Measurements from ENCODE around the gene ADAR. TPM values are rescaled to one million over a fixed set of nuclear protein-coding genes. Genes with fewer than 3 reads are reported as not detected.

ADAR gene
- total and polyA plus RNA-seq, 2 of the 8 experiments (the other 6 are each of a cell fraction or from before 2014, with no cell fraction given) = 125 to 242 TPM

DNA sequence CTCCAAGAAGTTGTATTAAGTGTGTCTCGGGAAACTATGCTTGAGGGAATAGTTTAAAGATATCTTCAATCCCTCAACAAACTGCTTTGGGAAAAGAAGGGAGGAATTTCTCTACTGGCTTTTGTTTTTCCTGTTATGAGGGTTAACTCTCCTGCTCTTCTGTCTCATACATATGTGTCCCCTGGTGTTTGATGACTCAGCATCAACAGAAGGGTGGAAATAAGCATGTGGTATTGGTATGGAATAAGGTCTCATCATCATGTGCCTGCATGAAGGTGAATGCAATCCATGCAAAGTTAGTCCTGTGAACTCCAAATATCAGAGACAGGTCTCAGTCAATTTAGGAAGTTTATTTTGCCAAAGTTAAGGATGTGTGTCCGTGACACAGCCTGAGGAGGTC, 27.2 kb upstream of the ADAR start:
- Histone ChIP-seq H3K18ac (ENCODE audit: extremely low read depth, low read length) (no peak overlapping the region), H3K79me2 (ENCODE audit: control insufficient read depth in 1 of 2, insufficient read depth in 2 of 2, low read length in 2 of 2) (no peaks in the 10 kb centered on the region), H2BK120ac (replicated peaks; ENCODE audit: low read depth, low read length) (no peak overlapping the region), H2BK5ac (ENCODE audit: low read depth, low read length) (no peak overlapping the region), H3K4ac (replicated peaks; ENCODE audit: insufficient read length, low read depth, low read length) (no peak overlapping the region), H2BK15ac (ENCODE audit: low read length) (no peak overlapping the region), H3K79me1 (ENCODE audit: low read depth, low read length) (no peaks in the 10 kb centered on the region), H2BK20ac (ENCODE audit: low read length) (no peak overlapping the region), H3K4me1 (replicated peaks in 1 of 4; ENCODE audit: control insufficient read depth in 3 of 4, insufficient read depth in 4 of 4, low read length in 3 of 4) (no peaks in the 10 kb centered on the region), H4K8ac (ENCODE audit: extremely low read depth, insufficient read depth, low read length) (no peak overlapping the region), H3K4me3 (ENCODE audit: extremely low read depth in 1 of 4, insufficient read depth in 2 of 4, low read depth in 3 of 4, low read length in 4 of 4) (no peak overlapping the region), H4K5ac (ENCODE audit: insufficient read length, low read depth, low read length) (no peak overlapping the region), H3K9me3 (ENCODE audit: insufficient read depth in 2 of 2, low read depth in 1 of 2, low read length in 1 of 2) (peaks cover 0 to 4% of the 10 kb centered on the region in 2 experiments; a peak in 1 of 4 replicates), H3K36me3 (ENCODE audit: control insufficient read depth in 2 of 4, insufficient read depth in 4 of 4, low read length in 3 of 4) (no peaks in the 10 kb centered on the region), H3K23ac (ENCODE audit: insufficient read length) (no peak overlapping the region), H3K4me2 (ENCODE audit: insufficient read depth in 1 of 2, low read depth in 2 of 2, low read length in 2 of 2) (no peak overlapping the region), H3K9ac (replicated peaks in 1 of 4; ENCODE audit: extremely low read depth in 1 of 4, low read depth in 3 of 4, low read length in 3 of 4) (no peak overlapping the region), H3K23me2 (ENCODE audit: low read depth, low read length) (no peaks in the 10 kb centered on the region), H2AFZ (ENCODE audit: low read length) (peak overlapping the region; percentile 89), H3K14ac (ENCODE audit: insufficient read length) (no peak overlapping the region), H3K27me3 (replicated peaks in 1 of 4; ENCODE audit: control insufficient read depth in 3 of 4, extremely low read depth in 1 of 4, insufficient read depth in 3 of 4, low read length in 3 of 4) (no peaks in the 10 kb centered on the region), H3K56ac (replicated peaks; ENCODE audit: insufficient read length, low read depth, low read length) (no peak overlapping the region), H4K20me1 (replicated peaks in 1 of 2; ENCODE audit: control insufficient read depth in 1 of 2, insufficient read depth in 2 of 2, low read length in 2 of 2) (no peaks in the 10 kb centered on the region), H3K27ac (ENCODE audit: low read depth, low read length) (no peak overlapping the region), H2BK12ac (ENCODE audit: low read depth, low read length) (no peak overlapping the region), H2AK5ac (ENCODE audit: low read depth, low read length) (no peak overlapping the region), H4K91ac (replicated peaks; ENCODE audit: insufficient read length, low read length) (no peak overlapping the region)
- CTCF ChIA-PET (ENCODE audit: partially characterized antibody) = interaction anchor here (0.5 to 0.8 kb wide), 2 partner anchors 139 to 197 kb away, joined by 3 read pairs; no protein-coding TSS in a partner anchor
- DNase-seq (ENCODE audit: low read depth in 1 of 2, low spot score in 2 of 2) (no peak), FAIRE-seq (no peak)
- WGBS, 2 experiments (ENCODE audit: extremely low coverage in 1 of 2, insufficient coverage in 1 of 2, insufficient read length in 1 of 2, insufficient replicate concordance in 2 of 2, low coverage in 1 of 2, low lambda C conversion rate in 2 of 2, missing lambda C conversion rate in 1 of 2) = 93% methylated on average over 2 of the region's 2 CpGs; no CpG with 5 or more reads in 1 of the 2 experiments
- POLR2A ChIA-PET (ENCODE audit: partially characterized antibody) = no interaction called here
- TF ChIP-seq, protein P1, sequence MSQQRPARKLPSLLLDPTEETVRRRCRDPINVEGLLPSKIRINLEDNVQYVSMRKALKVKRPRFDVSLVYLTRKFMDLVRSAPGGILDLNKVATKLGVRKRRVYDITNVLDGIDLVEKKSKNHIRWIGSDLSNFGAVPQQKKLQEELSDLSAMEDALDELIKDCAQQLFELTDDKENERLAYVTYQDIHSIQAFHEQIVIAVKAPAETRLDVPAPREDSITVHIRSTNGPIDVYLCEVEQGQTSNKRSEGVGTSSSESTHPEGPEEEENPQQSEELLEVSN (IDR thresholded peaks at IDR 0.05) = no peak
- peak; percentile 67; the same call in 1 of the 2 replicates for TF ChIP-seq MAFK (IDR thresholded peaks at IDR 0.05; ENCODE audit: low read depth, low read length)
